ENCODE results near the gene SLC26A8.
"Not testable (repeated sequence)": the region's sequence is repeated elsewhere in the genome, so short reads cannot be mapped to it uniquely, and the experiment has no call there.

SLC26A8 gene

DNA sequence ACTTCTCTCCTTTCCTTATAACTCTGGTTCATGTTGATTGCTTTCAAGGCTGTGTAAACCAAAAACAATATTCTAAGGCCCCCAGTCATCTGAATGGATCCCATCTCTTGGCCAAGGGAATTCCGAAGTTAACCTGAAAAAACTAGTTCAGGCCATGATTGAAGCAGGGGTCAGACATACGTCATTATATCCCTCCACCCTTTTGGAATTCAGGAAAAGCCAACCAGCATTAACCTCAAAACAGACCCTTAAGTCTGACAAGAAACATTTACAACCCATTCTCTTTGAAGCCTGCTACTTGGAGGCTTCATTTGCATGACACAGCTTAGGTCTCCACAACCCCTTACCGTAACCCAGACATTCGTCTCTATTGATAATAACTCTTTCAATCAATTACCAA, 39.7 kb downstream of the SLC26A8 start:
- DNase-seq = no peak

DNA sequence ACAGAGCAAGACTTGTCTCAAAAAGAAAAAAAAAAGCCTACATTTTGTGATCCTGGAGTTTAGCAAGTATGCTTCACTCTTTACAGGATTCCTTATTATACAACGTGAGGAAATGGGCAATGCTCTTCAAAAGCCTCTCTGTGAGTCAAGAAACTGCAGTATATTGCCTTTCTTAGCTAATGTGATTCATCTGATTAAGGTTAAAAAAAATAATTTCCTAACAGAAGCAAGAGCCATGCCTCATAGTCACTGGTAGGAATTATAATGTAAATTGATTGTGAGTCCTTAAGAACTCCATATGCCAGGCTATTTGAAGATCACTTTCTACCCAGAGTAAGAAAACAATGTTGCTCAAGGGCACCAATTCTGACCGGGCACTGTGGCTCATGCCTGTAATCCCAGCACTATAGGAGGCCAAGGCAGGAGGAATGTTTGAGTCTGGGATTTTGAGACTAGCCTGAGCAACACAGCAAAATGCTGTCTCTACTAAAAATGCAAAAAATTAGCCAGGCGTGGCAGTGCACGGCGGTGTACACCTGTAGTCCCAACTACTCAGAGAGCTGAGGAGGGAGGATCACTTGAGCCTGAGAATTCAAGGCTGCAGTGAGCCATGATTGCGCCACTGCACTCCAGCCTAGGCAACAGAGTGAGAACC, 43.3 kb downstream of the SLC26A8 start:
- DNase-seq = no peak

DNA sequence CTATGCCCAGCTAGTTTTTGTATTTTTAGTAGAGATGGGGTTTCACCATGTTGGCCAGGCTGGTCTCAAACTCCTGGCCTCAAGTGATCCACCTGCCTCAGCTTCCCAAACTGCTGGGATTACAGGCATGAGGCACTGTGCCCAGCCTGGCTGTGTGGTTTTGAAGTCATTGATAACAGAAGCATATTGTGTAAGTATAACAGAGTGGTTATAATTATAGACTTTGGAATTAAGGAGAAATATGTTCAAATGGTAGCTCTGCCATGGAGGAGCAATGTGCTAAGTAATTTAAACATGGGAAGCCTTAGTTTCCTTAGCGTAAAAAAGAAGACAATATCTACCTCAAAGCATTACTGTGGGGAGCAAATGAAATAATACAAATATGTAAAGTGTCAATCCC, 44.3 kb downstream of the SLC26A8 start:
- not testable (repeated sequence) for DNase-seq

DNA sequence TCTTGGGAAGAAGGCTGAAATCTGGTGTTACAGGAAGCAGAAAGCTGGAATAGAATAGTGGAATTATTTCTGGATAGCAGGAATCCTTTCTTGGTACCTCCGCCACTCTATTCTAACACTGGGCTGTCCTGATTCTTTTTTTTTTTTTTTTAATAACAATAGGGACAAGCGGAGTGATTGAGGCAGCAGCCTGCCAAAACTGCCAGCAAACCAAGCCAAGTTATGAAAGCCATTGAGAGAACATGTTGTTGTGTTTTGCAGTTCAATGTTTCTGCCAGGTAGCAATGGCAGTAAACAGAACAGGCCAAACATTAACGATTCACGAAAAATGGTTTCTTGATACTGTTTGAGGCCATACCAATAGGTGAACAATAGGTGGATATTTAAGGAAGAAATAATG, 47.1 kb downstream of the SLC26A8 start:
- no peak for DNase-seq

DNA sequence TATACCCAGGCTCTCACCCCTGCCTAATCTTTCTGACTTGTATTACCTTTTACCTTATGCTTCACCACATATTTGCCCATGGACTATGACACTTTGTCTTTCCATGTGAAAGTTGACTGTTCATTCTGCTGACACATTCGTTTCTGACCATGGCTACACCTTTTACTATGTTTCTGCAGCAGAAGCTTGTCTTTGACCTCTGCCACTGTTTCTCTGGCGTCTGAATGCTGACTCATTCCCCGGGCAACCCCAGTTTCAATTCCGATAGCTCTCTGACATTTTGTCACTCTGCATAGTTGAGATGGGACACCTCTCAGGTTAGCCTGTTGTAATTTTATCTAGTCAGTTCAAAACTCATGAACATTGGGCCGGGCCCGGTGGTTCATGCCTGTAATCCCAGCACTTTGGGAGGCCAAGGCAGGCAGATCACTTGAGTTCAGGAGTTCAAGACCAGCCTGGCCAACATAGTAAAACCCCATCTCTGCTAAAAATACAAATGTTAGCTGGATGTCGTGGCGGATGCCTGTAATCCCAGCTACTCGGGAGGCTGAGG, 50.7 kb downstream of the SLC26A8 start:
- no peak for DNase-seq

DNA sequence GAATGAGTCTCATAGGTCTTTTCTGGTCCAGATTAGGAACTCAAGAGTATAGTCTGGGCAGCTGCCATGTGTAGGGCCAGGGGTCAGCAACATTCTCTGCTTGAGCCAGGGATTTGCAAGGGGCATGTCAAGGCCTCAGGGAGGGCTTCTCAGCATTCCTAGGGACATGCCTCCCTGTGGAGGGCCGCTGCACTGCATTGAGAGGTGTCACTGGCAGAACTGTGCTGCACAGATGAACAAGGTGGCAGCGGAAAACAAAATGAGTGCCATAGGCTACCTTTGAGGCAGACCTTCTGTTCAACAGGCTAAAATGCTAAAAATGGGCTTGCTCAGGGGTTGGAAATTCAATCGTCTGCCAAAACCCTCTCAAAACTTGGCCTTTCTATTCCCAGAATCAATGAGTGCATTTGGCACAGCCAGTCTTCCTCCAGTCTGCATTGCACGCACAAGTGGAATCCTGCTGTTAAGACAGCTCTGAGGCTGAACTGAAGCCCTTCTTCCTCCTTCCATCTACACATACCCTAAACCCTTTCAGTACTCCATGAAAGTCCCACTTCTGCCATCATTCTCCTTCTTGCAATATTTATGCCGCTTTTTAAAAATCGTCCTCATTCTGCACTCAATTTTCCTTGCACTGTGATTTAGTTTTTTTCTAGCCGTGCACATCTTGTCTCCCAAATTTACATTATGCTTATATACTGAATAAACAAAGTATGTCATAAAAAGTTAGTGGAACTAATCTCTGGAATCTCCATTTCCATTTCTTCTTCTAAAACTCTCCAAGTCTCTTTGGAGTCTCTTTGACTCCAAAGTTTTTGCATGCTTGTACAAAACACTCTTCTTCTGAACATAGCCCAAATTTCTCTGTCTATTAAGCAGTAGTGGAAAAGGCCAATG, 51.7 kb downstream of the SLC26A8 start:
- no peak for DNase-seq

DNA sequence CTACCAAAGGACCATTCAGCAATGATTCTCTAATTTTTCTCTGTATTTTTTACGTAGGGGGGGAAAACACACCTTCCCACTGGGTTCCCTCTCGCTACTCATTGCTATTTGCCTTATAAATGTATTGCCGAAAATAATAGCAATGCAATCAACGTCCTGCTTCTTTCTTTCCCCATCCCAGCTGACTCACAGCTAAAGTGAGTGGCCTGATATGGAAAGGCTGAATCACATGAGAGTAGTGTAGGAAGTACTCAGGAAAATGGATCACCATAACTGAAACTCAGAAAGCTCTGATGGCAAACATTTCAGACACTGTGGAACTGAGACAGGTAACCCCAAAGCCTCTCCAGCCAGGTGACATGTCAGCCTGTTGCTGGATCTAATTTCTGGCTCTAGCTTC, 54.3 kb downstream of the SLC26A8 start:
- no peak for DNase-seq

DNA sequence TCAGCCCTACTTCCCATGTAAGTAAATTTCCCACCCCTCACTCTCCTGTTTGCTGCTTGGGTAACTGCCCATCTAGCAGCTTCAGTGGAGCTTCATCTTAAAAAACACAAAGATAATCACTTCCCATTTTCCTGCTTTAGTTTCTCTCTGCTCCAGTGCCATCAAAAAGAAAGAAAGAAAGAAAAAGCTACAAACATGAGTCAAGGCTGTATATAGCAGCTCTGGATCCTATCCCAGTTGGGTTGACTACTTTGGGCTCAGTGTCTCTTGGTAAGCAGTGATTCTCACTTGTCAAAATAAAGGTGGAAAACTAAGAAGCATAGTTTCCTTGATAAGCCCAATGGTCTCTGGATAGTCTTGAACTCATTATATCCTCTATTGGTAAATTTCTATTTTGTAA, 54.8 kb downstream of the SLC26A8 start:
- DNase-seq = no peak

DNA sequence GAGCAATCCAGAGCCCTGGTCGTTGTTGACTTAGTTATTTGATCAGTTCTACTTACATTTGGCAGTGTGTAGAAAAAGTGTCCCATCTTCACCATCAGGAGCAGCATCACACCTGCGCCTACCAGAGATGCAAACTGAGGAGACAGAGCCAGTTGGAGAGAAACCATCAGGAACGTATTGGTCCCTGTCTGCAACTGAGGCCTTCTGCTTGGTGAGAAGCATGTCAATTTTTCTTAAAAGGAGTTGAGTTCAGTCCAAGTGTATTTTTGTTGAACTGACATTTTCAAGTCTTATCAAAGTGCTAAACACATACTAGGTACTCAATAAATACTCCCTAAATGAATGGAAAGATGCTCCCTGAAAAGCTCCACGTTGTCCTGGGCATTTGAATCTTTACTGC, 55.6 kb downstream of the SLC26A8 start:
- no peak for DNase-seq

DNA sequence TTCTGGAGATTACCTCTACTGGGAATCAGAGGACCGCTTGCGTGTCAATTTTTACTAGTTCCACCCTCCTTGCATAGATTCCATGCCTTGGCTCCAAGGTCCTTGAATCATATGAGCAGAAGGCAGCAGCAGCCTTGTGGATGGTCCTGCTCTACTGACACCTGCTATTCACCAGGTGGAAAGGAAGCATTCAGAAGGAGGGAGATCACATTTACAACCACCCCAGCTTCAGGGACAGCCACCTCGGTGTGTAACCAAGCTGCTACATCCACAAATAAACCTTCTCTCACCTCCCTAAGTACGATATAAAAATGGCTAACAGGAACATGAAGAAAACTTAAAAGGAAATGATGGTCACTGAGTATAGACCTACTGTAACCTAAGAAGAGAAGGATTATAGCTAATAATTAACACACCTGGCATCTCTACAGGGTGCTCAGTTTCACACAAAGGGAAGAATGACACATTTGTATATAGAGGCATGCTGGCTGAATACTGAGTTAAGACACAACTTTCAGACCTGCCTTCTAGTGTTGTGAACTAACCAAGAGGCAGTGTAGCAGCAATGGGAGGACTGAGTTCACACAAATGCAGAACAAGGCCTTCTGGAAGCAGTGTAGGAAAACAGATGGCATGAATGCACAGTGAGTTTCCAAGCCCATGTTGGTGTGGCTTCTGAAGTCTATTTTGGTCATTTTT, 57.2 kb downstream of the SLC26A8 start:
- no peak for DNase-seq

DNA sequence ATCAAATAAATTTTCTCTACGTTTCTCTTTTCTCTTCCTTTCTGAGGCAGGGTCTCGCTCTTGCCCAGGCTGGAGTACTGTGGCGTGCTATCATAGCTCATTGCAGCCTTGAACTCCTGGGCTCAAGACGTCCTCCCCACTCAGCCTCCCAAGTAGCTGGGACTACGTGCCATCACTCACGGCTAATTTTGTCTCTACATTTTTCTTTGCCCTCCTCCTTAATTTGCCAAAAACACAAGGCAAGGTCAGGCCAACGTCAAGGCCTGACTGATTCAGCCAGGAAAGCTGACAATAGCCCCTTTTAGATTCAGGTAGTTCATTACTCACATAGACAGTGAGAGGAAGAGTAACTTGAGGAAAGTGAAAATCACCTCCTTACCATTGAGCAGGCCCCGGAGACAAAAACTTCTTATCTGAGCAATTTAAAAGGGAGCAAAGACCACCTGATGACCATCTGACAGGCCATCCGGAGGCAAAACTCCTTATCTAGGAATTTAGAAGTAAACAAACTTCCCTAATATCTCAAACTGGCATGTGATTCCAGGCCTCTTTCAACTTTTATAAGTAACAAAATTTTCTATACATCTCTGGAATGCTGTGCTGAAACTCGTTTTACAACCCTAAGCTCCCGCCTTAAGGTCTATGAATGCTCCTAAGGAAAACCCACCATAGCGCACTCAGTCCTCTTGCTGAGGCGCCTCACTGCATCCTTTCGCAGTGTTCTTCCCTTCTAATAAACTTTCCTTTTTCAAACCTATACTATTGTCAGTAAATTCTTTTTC, 61.5 kb downstream of the SLC26A8 start:
- DNase-seq = no peak

DNA sequence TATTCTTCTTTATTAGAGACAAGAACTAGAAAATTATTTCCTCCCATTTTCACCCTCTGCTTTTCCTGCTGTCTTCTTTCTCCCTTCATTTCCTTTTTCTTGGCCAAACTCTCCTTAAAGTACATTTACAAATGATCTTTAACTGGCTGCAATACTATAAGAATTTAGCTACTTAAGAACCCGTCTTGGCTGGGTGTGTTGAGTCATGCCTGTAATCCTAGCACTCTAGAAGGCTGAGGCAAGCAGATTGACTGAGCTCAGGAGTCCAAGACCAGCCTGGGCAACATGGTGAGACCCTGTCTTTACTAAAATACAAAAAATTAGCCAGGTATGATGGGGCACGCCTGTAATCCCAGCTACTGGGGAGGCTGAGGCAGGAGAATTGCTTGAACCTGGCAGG, 64.3 kb downstream of the SLC26A8 start:
- no peak for DNase-seq

DNA sequence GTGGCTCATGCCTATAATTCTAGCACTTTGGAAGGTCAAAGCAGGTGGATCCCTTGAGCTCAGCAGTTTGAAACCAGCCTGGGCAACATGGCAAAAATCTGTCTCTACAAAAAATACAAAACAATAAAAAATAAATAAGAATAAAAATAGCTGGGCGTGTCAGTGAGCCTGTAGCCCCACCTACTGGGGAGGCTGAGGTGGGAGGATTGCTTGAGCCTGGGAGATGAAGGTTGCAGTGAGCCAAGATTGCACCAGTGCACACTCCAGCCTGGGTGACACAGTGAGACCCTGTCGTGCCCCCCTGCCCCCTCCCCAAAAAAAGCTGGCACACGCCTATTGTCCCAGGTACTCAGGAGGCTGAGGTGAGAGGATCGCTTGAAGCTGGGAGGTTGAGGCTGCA, 68.5 kb downstream of the SLC26A8 start:
- no peak for DNase-seq

DNA sequence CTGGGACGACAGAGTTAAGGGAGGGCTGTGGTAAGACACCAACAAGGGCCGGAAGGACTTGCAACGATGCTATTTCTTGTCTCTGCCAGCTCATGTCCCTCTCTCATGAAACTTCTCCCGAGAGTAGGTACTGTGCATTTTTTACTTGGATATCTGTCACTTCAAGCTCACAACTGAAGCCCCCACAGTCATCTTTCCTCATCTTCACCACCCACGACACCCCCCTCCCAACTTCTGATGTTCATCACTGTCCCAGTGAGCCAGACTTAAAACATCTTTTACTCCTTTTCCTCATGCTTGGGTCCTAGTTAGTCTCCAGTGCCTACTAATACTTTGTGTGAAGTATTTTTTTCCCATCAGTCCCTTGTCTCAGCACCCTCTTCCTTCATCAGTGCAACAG, 68.9 kb downstream of the SLC26A8 start:
- DNase-seq = no peak

DNA sequence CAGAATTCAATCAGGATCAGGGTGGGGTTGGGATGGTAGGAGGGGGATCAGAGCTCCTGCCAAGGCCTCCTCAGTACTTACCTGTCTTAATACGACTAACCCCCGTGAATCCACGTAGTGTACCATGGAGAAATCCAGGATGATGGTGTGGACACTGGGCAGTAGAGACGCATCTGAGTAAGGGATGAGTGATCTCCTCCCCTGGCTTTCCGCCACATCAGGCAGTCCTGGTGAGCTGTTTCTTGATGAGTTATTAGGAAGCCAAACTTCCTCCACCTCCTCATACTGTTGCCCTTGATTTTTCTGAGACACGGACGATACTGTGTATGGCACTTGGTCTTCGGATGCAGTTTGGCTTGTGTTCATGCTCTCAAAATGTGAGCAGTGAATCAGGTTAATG, 69.4 kb downstream of the SLC26A8 start:
- no peak for DNase-seq

DNA sequence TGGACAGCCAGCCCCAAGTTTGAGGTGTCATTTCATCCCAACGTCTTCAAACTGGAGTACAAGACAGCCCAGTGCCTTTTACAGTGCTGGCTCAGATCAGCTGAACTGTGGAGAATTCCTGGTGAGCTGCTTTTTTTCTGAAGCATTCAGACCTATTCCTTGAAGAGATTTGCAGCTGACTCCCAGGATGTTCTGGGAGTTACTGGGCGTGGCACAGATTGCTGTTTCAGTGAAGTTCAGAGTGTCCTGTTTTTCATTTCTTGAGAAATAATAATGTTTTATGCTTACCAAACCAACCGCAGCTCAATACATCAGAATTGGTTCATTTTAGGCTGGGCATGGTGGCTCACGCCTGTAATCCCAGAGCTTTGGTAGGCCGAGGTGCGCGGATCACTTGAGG, 70.1 kb downstream of the SLC26A8 start:
- DNase-seq = no peak

DNA sequence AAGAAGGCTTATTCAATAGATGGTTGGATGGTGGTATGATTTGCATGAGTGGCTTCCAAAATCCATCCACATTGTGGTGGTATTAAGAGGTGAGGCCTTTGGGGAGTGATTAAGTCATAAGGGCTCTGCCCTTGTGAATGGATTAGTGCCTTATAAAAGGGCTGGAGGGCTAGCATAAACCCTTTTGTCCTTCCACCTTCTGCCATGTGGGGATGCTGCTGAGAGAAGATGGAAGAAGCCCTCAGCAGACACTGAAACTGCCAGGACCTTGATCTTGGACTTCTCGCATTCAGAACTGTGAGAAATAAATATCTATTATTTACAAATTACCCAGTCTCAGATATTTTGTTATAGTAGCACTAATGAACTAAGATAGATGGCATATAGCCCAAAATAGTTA, 75.7 kb downstream of the SLC26A8 start:
- DNase-seq = no peak

DNA sequence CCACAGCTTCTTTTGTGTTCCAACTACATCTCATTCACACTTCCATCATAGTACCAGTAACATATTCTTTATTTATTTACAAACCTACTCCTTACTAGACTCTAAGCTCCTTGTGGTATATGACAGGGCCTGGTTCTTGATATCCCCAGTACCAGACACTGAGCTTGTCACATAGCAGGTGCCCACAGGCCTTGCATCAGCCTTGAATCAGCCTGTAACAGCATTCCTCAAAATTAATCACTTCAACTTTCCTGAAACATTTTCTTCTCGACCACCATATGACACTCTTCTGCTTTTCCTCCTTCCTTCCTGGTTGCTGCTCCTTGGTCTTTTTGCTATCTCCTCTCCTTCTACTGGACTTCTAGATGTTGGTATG, 78.8 kb downstream of the SLC26A8 start:
- no peak for DNase-seq

DNA sequence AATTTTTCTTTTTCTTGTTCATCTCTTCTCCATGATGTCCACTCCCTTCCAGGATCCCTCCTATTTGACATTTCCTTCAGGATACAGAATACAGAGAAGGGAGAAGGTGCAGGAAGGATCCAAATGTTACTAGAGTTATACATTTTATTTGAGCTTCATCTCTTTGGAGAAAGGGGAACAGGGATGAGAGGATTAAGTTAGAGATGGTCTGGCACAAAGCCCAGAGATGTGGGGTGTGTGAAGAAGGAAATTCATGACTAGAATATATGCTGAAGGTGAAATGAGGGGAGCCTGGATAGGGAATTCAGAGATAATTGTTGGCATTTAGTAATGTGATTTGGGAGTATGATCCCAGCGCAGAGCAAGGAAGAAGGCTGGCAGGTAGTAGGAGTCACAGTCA, 81.1 kb downstream of the SLC26A8 start:
- DNase-seq = no peak

DNA sequence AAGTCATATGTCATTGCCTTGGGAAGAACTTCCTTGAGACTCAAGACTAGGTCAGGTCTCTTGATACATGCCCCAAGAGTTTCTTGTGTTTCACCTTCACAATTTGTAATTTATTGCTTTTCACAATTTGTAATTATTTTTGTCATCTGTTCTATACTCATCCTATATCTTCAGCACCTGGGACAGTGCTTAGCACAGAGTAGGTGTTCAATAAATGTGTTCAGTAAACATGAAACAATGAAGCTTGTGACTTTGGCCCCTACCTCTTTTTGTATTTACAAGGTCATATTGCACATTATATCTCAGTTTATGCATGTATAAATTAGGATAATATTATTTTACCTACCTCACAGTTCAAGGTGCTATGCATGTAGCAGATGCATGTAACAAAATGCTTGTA, 82.1 kb downstream of the SLC26A8 start:
- DNase-seq = no peak

DNA sequence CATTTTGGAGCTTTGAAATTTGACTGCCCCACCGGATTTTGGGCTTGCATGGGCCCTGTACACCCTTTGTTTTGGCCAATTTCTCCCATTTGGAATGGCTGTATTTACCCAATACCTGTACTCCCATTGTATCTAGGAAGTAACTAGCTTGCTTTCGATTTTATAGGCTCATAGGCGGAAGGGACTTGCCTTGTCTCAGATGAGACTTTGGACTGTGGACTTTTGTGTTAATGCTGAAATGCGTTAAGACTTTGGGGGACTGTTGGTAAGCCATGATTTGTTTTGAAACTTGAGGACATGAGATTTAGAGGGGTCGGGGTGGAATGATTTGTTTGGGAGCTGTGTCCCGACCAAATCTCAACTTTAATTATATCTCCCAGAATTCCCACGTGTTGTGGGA, 83.3 kb downstream of the SLC26A8 start:
- not testable (repeated sequence) for DNase-seq

DNA sequence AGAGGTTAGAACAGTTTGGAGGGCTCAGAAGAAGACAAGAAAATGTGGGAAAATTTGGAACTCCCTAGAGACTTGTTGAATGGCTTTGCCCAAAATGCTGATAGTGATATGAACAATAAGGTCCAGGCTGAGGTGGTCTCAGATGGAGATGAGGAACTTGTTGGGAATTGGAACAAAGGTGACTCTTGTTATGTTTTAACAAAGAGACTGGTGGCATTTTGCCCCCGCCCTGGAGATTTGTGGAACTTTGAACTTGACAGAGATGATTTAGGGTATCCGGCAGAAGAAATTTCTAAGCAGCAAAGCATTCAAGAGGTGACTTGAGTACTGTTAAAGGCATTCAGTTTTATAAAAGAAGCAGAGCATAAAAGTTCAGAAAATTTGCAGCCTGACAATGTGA, 84.4 kb downstream of the SLC26A8 start:
- not testable (repeated sequence) for DNase-seq

DNA sequence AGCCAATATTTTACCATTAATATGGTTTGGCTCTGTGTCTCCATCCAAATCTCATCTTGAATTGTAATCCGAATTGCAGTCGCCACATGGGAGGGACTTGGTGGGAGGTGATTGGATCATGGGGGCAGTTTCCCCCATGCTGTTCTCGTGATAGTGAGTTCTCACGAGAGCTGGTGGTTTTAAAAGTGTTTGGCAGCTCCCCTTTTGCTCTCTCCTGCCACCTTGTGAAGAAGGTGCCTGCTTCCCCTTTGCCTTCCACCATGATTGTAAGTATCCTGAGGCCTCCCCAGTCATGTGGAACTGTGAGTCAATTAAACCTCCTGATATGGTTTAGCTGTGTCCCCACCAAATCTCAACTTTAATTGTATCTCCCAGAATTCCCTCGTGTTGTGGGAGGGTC, 85.2 kb downstream of the SLC26A8 start:
- not testable (repeated sequence) for DNase-seq

All from GOT3 (cell line).